Activated CD4-positive, alpha-beta T cell treated with anti-CD3 and anti-CD28 coated beads, Interleukin-2, amount 50 U/mL, for 24 hours (primary cell): Measurements from ENCODE around the gene OLA1.

Source experiments
- DNase-seq, 2 donors: peaks; one replicate each; pipeline ENCODE4 v3.0.0-alpha.2; 2020; ENCODE audit warnings: low read depth in 1 of 2, low spot score in 1 of 2

Gene OLA1

GRCh38 chr2:174224665-174225288, 23.6 kb downstream of the OLA1 start:
- DNase-seq = no peak

GRCh38 chr2:174224125-174224524, 24.2 kb downstream of the OLA1 start:
- DNase-seq = no peak

- no peak for DNase-seq
These were observed 24.9 kb downstream of the OLA1 start for GRCh38 chr2:174223388-174223787.

GRCh38 chr2:174222154-174222553, 26.2 kb downstream of the OLA1 start:
- DNase-seq = no peak

GRCh38 chr2:174219321-174219720, 29.0 kb downstream of the OLA1 start:
- DNase-seq = no peak

GRCh38 chr2:174218773-174219172, 29.6 kb downstream of the OLA1 start:
- DNase-seq = no peak

GRCh38 chr2:174217869-174218268, 30.5 kb downstream of the OLA1 start:
- no peak for DNase-seq

GRCh38 chr2:174211954-174212353, 36.4 kb downstream of the OLA1 start:
- DNase-seq = no peak

- no peak for DNase-seq
These were observed 37.5 kb downstream of the OLA1 start for GRCh38 chr2:174210862-174211261.

- no peak for DNase-seq
These were observed 39.0 kb downstream of the OLA1 start for GRCh38 chr2:174209325-174209724.

GRCh38 chr2:174208026-174208425, 40.3 kb downstream of the OLA1 start:
- DNase-seq = no peak

GRCh38 chr2:174205562-174205961, 42.8 kb downstream of the OLA1 start:
- DNase-seq = no peak

- no peak for DNase-seq
These were observed 46.1 kb downstream of the OLA1 start for GRCh38 chr2:174202188-174202587.

GRCh38 chr2:174198846-174199564, 49.3 kb downstream of the OLA1 start:
- no peak for DNase-seq

GRCh38 chr2:174195253-174195652, 53.1 kb downstream of the OLA1 start:
- no peak for DNase-seq

GRCh38 chr2:174193737-174194136, 54.6 kb downstream of the OLA1 start:
- DNase-seq = no peak

- DNase-seq = no peak
These were observed 55.7 kb downstream of the OLA1 start for GRCh38 chr2:174192664-174193063.

GRCh38 chr2:174191342-174192074, 56.8 kb downstream of the OLA1 start:
- no peak for DNase-seq

GRCh38 chr2:174184915-174185314, 63.4 kb downstream of the OLA1 start:
- no peak for DNase-seq

GRCh38 chr2:174184504-174184903, 63.8 kb downstream of the OLA1 start:
- DNase-seq = no peak

- DNase-seq = no peak
These were observed 65.3 kb downstream of the OLA1 start for GRCh38 chr2:174183076-174183475.

GRCh38 chr2:174181368-174181767, 67.0 kb downstream of the OLA1 start:
- DNase-seq = no peak
